ENCODE data around the gene SLC12A3.
A peak's percentile ranks its signal among the peaks of the same experiment; 100 is the strongest.

Gene SLC12A3

DNA sequence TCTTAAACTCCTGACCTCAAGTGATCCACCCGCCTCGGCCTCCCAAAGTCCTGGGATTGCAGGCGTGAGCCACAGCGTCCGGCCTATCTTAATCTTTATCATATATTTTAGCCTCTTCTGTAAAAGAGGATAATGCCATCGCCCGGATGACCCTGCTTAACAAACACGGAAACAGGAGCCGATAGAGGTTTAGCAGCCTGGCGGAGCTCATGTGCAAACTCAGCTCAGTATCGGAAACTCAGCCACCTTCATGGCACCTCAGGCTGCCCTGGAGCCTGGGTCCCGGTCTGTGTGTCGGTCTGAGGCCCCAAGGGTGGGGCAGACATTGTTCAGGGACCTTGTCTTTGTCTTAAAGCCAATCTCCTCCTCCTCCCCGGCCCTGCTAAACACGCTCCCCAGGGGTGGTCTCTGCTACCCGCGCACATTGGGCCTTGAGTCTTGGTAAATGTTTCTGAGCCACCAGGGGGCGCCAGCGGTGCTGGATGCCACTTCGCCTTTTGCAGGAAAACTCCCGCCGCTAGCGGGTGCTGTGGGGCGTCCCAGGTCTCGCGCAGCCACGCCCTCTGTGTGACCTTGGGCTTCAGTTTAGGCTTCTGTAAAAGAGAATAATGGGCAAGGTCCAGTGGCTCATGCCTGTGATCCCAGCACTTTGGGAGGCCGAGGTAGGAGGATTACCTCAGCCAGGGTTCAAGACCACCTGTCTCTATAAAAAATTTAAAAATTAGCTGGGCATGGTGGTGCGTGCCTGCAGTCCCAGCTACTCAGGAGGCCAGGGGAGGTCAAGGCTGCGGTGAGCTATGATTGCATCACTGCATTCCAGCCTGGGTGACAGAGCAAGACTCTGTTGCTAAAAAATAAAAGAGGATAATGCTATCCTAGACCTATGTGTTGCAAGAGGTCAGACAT, 99.5 kb downstream of the SLC12A3 start:
- DNase-seq (ENCODE audit: insufficient read length, low spot score) (no peak), FAIRE-seq (no peak)
- TF ChIP-seq, protein P1, sequence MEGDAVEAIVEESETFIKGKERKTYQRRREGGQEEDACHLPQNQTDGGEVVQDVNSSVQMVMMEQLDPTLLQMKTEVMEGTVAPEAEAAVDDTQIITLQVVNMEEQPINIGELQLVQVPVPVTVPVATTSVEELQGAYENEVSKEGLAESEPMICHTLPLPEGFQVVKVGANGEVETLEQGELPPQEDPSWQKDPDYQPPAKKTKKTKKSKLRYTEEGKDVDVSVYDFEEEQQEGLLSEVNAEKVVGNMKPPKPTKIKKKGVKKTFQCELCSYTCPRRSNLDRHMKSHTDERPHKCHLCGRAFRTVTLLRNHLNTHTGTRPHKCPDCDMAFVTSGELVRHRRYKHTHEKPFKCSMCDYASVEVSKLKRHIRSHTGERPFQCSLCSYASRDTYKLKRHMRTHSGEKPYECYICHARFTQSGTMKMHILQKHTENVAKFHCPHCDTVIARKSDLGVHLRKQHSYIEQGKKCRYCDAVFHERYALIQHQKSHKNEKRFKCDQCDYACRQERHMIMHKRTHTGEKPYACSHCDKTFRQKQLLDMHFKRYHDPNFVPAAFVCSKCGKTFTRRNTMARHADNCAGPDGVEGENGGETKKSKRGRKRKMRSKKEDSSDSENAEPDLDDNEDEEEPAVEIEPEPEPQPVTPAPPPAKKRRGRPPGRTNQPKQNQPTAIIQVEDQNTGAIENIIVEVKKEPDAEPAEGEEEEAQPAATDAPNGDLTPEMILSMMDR (IDR thresholded peaks at IDR 0.05; ENCODE audit: insufficient read depth, missing control alignments): peak; percentile 87

All from D721Med (cell line).